Activated naive CD4-positive, alpha-beta T cell treated with Interleukin-2 at 50 U/mL for 16 hours (primary cell): ENCODE results near the gene GUCA2B.

Experiments used
- DNase-seq: peaks from one replicate; pipeline ENCODE4 v3.0.0-alpha.2; 2020

Gene GUCA2B

GRCh38 chr1:42191319-42191718 is 38.1 kb downstream of the GUCA2B start:
- no peak for DNase-seq

GRCh38 chr1:42192106-42192505 is 38.9 kb downstream of the GUCA2B start:
- DNase-seq = no peak

- no peak for DNase-seq
Observed at GRCh38 chr1:42195841-42196240, 42.6 kb downstream of the GUCA2B start.

GRCh38 chr1:42198251-42198650 is 45.0 kb downstream of the GUCA2B start:
- DNase-seq = no peak

GRCh38 chr1:42201986-42202385 is 48.8 kb downstream of the GUCA2B start:
- no peak for DNase-seq
